Measurements from ENCODE around the gene VAPA. TPM values are rescaled to one million over a fixed set of nuclear protein-coding genes. Genes with fewer than 3 reads are reported as not detected.
A peak's percentile ranks its signal among the peaks of the same experiment; 100 is the strongest.

VAPA gene
- total RNA-seq, 6 experiments from 2014 or later: 184 to 237 (median 206) TPM

DNA sequence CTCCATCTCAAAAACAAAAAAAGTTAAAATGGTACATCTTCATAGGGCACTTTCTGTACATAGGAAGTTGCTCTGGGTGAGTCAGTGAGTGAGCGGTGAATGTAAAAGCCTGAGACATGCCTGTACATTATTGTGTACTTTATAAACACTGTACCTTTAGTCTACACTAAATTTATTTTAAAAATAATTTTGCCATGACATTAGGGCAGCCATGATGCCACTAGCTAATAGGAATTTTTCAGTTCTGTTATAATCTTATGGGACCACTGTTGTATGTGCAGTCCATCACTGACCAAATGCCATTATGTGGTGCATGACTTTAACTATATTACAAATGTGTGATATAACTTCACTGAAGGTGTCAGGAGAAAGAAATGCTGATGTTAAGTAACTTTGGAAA, 39.1 kb upstream of the VAPA start:
- Mint-ChIP-seq H3K9me3 (no peaks in the 10 kb centered on the region), H3K4me1 (ENCODE audit: low read depth) (peaks cover 59% of the 10 kb centered on the region), H3K27ac (peak overlapping the region; percentile 48; the same call in 1 of the 2 replicates), H3K27me3 (ENCODE audit: insufficient read depth) (no peaks in the 10 kb centered on the region), H3K36me3 (ENCODE audit: low read depth) (no peaks in the 10 kb centered on the region), H3K4me3 (no peak overlapping the region)
- DNase-seq: no peak
- TF ChIP-seq, protein P1, sequence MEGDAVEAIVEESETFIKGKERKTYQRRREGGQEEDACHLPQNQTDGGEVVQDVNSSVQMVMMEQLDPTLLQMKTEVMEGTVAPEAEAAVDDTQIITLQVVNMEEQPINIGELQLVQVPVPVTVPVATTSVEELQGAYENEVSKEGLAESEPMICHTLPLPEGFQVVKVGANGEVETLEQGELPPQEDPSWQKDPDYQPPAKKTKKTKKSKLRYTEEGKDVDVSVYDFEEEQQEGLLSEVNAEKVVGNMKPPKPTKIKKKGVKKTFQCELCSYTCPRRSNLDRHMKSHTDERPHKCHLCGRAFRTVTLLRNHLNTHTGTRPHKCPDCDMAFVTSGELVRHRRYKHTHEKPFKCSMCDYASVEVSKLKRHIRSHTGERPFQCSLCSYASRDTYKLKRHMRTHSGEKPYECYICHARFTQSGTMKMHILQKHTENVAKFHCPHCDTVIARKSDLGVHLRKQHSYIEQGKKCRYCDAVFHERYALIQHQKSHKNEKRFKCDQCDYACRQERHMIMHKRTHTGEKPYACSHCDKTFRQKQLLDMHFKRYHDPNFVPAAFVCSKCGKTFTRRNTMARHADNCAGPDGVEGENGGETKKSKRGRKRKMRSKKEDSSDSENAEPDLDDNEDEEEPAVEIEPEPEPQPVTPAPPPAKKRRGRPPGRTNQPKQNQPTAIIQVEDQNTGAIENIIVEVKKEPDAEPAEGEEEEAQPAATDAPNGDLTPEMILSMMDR (IDR thresholded peaks at IDR 0.05): no peak

DNA sequence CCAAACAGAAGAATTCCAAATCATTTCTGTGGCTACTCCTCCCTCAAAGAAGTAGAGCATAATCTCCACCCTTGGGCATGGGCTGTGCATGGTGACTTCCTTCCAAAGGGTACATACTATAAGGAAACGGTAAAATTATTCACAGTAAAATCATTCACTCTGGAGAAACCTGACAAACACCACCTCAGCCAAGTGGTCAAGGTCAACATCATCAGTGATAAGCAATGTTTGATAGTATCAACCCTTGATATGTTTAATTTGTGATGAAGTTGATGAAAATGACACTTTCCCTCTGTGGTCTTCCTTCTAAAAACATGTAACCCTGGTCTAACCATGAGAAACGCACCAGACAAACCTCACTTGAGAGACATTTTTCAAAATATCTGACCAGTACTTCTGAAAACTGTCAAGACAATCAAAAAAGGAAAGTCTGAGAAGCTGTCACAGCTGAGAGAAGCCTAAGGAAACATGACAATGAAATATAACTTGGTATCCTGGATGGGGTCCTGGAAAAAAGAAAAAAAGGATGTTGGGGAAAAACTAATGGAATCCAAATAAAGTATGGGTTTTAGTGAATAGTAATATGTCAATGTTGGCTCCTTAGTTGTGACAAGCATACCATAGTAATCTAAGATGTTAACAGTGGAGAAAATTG, 37.5 kb upstream of the VAPA start:
- peak overlapping the region; percentile 92 for H3K4me3 Mint-ChIP-seq
- no peaks in the 10 kb centered on the region for H3K9me3 Mint-ChIP-seq
- peak overlapping the region; percentile 100 for H3K27ac Mint-ChIP-seq
- DNase-seq: no peak
- H3K4me1 Mint-ChIP-seq (ENCODE audit: low read depth): peaks cover 51% of the 10 kb centered on the region
- TF ChIP-seq, protein P1 (IDR thresholded peaks at IDR 0.05): no peak
- no peaks in the 10 kb centered on the region for H3K27me3 Mint-ChIP-seq (ENCODE audit: insufficient read depth)
- no peaks in the 10 kb centered on the region for H3K36me3 Mint-ChIP-seq (ENCODE audit: low read depth)

DNA sequence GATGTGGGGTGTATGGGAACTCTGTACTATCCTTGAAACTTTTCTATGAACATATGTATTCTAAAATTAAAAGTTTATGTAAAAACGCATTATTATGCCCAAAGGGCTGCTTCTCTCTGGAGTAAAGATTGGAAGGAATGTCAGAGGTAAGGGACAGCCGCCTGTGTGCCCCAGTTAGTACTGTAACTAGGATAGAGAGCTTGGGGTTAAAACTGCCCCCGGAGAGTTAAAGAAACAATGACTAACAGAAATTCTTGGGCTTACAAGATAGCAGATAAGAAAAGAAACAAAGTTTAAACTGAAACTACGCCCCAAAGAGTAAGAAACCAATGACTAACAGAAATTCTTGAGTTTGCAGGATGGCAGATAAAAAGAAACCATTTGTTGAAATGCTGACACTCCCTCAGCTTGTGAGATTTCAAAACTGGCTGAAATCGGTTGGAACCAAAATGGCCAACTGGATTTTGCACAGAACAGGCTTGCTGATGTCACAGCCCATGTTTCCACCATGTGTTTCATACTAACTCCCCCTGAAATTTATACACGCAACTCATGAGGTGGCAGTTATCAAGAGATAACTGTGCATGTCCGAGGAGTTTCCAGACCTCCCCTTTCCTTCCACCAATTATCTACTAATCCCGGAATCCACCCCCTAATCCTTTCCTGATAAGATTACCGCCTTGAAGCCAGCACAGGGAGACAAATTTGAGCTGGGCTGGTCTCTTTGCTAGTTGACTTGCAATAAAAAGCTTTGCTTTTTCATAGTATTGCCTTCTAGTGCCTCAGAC, 36.8 kb upstream of the VAPA start:
- no peaks in the 10 kb centered on the region for H3K9me3 Mint-ChIP-seq

DNA sequence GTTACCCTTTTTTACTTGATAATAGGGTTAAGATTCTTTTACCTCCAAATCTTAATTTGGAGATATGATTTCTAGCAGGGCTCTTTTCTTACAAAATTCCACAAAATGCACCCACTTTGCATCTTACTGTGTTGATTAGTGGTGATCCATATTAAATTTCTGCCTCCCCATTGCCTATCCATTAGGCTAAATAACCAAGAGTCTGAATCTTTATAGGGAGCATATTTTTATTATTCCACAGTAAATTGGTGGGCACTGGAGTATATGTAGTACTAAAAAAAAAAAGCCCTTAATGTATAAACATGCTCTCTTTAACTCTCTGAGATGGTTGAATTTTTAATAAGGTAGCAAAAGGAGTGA, 36.2 kb upstream of the VAPA start:
- Mint-ChIP-seq H3K27ac (peak overlapping the region; percentile 100), H3K4me3 (peak overlapping the region; percentile 92), H3K4me1 (ENCODE audit: low read depth) (peaks cover 48% of the 10 kb centered on the region), H3K36me3 (ENCODE audit: low read depth) (no peaks in the 10 kb centered on the region), H3K27me3 (ENCODE audit: insufficient read depth) (no peaks in the 10 kb centered on the region), H3K9me3 (no peaks in the 10 kb centered on the region)
- no peak for DNase-seq
- TF ChIP-seq, protein P1 (IDR thresholded peaks at IDR 0.05): no peak

More for the DNA sequence above, 36.8 kb upstream of the VAPA start:
- H3K4me3 Mint-ChIP-seq: peak overlapping the region; percentile 92
- peak overlapping the region; percentile 100 for H3K27ac Mint-ChIP-seq
- TF ChIP-seq, protein P1 (IDR thresholded peaks at IDR 0.05): no peak
- H3K36me3 Mint-ChIP-seq (ENCODE audit: low read depth): no peaks in the 10 kb centered on the region
- H3K4me1 Mint-ChIP-seq (ENCODE audit: low read depth): peaks cover 48% of the 10 kb centered on the region
- no peaks in the 10 kb centered on the region for H3K27me3 Mint-ChIP-seq (ENCODE audit: insufficient read depth)
- DNase-seq: peak; percentile 96

DNA sequence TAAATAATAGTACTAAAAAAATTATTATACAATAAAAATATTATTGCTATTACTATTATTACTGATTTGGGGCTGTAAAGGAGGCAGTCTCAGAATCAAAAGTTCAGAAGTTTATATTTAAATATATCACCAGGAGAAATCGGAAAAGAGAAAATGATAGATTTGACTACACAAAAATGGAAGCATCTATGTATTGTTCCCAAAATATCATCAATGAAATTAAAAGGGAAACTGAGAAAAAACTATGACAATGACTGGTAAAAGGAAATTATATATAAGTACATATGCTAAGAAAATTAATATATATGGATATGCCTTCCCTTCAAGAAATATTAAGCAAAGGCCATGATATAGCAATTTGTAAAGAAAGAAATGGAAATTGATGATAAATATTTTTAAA, 35.7 kb upstream of the VAPA start:
- Mint-ChIP-seq H3K27ac (peak overlapping the region; percentile 100), H3K27me3 (ENCODE audit: insufficient read depth) (no peaks in the 10 kb centered on the region), H3K9me3 (no peaks in the 10 kb centered on the region), H3K4me1 (ENCODE audit: low read depth) (peaks cover 48% of the 10 kb centered on the region), H3K36me3 (ENCODE audit: low read depth) (no peaks in the 10 kb centered on the region), H3K4me3 (peak overlapping the region; percentile 92)
- DNase-seq: no peak
- TF ChIP-seq, protein P1 (IDR thresholded peaks at IDR 0.05): no peak

Data from HFFc6 (cell line).